DOHH2 (cell line): Measurements from ENCODE around the gene ELOVL3.
"Not testable (repeated sequence)": the region's sequence is repeated elsewhere in the genome, so short reads cannot be mapped to it uniquely, and the experiment has no call there.

Source experiments
- EZH2phosphoT487 ChIP-seq: fragments of 200-600 bp; sonication (generic); IDR thresholded peaks from 2 replicates; pipeline ENCODE4 v1.6.1; 2017; ENCODE audit warnings: borderline replicate concordance, mild to moderate bottlenecking, antibody characterized with exemption, low read length, moderate library complexity, mixed read lengths
- TF ChIP-seq, protein P1 (sequence below): fragments of 200-600 bp; sonication (generic); IDR thresholded peaks from one replicate; pipeline ENCODE4 v1.5.1; 2014; ENCODE audit warnings: antibody characterized with exemption, mild to moderate bottlenecking, low read depth, low read length; ENCODE audit not compliant: poor library complexity, severe bottlenecking

DNA sequence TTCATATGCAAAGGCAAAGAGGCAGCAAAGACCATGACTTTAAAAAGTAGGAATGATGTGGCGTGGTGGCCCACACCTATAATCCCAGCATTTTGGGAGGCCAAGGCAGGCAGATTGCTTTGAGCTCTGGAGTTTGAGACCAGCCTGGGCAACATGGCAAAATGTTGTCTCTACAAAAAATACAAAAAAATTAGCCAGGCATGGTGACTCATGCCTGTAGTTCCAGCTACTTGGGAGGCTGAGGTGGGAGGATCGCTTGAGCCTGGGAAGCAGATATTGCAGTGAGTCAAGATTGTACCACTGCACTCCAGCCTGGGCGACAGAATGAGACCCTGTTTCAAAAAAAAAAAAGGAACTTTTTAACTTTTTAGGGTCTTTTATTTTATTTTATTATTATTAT is 26.4 kb downstream of the ELOVL3 start:
- TF ChIP-seq, protein P1, sequence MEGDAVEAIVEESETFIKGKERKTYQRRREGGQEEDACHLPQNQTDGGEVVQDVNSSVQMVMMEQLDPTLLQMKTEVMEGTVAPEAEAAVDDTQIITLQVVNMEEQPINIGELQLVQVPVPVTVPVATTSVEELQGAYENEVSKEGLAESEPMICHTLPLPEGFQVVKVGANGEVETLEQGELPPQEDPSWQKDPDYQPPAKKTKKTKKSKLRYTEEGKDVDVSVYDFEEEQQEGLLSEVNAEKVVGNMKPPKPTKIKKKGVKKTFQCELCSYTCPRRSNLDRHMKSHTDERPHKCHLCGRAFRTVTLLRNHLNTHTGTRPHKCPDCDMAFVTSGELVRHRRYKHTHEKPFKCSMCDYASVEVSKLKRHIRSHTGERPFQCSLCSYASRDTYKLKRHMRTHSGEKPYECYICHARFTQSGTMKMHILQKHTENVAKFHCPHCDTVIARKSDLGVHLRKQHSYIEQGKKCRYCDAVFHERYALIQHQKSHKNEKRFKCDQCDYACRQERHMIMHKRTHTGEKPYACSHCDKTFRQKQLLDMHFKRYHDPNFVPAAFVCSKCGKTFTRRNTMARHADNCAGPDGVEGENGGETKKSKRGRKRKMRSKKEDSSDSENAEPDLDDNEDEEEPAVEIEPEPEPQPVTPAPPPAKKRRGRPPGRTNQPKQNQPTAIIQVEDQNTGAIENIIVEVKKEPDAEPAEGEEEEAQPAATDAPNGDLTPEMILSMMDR, result not testable (repeated sequence)
- TF ChIP-seq EZH2phosphoT487, result not testable (repeated sequence)
